Caco-2 (cell line): ENCODE data around the gene SOCS1. TPM values are rescaled to one million over a fixed set of nuclear protein-coding genes. Genes with fewer than 3 reads are reported as not detected.

Source experiments
- BruUV-seq: library from RNA; stranded (reverse); fragments of 400-500 nt; replicated peaks from 2 replicates; lab custom pipeline; 2021; lab: Mats Ljungman, UMichigan
- CTCF ChIA-PET: fragments of 300-600 bp; sonication (Branson Sonifier 250); formaldehyde crosslinking; loops from one replicate; lab custom pipeline; 2022; ENCODE audit warnings: antibody characterized with exemption; lab: Charles Lee
- POLR2A ChIA-PET: fragments of 300-600 bp; sonication (Branson Sonifier 250); formaldehyde crosslinking; loops from one replicate; lab custom pipeline; 2022; ENCODE audit warnings: antibody characterized with exemption; lab: Charles Lee
- DNase-seq, 2 experiments: peaks; one replicate each; pipeline versions ENCODE4 v3.0.0 to v3.0.0-alpha.2; 2020 to 2022
- H3K27me3 ChIP-seq: replicated peaks from 2 replicates; pipeline ENCODE4 v1.6.0; 2011; ENCODE audit warnings: low read length; ENCODE audit not compliant: control insufficient read depth, insufficient read depth
- H3K36me3 ChIP-seq: 2 replicates; pipeline ENCODE4 v1.5.1; 2011; ENCODE audit warnings: low read length; ENCODE audit not compliant: control insufficient read depth, insufficient read depth
- H3K4me1 ChIP-seq: fragments of 250-450 bp; sonication (Bioruptor Pico); 2 replicates; pipeline ENCODE4 v1.5.1; 2020; ENCODE audit warnings: mild to moderate bottlenecking
- H3K4me3 ChIP-seq: 2 replicates; pipeline ENCODE4 v1.5.1; 2011; ENCODE audit warnings: low read depth, mild to moderate bottlenecking, control low read depth, low read length
- H3K9me3 ChIP-seq: fragments of 250-450 bp; sonication (Bioruptor Pico); 2 replicates; pipeline ENCODE4 v1.5.1; 2020; ENCODE audit warnings: mild to moderate bottlenecking, moderate library complexity
- H3K27ac Mint-ChIP-seq: one replicate; pipeline ENCODE4 v1.8.0; 2022; ENCODE audit warnings: mixed read lengths; ENCODE audit not compliant: unreplicated experiment
- H3K27me3 Mint-ChIP-seq: one replicate; pipeline ENCODE4 v1.8.0; 2022; ENCODE audit warnings: mixed read lengths; ENCODE audit not compliant: insufficient read depth, unreplicated experiment
- H3K36me3 Mint-ChIP-seq: one replicate; pipeline ENCODE4 v1.8.0; 2022; ENCODE audit warnings: mild to moderate bottlenecking, mixed read lengths; ENCODE audit not compliant: insufficient read depth, unreplicated experiment
- H3K4me1 Mint-ChIP-seq: one replicate; pipeline ENCODE4 v1.8.0; 2022; ENCODE audit warnings: low read depth, mixed read lengths; ENCODE audit not compliant: unreplicated experiment
- H3K4me3 Mint-ChIP-seq: one replicate; pipeline ENCODE4 v1.8.0; 2022; ENCODE audit warnings: mild to moderate bottlenecking, moderate library complexity, mixed read lengths; ENCODE audit not compliant: unreplicated experiment
- H3K9me3 Mint-ChIP-seq: one replicate; pipeline ENCODE4 v1.8.0; 2022; ENCODE audit warnings: mixed read lengths; ENCODE audit not compliant: unreplicated experiment
- intact Hi-C: fragments of 100-400 bp; cut with micrococcal nuclease; formaldehyde crosslinking; loops from one replicate; pipeline ENCODE4 v1.10.0; 2022; ENCODE audit not compliant: unreplicated experiment
- total RNA-seq: library from RNA; stranded (reverse); gene quantifications from 2 replicates; pipeline ENCODE4 v1.2.3, GENCODE V29; 2022
- TF ChIP-seq, protein P1 (sequence below), 2 experiments: fragments of 200-600 bp in 1 of 2; IDR thresholded peaks; 1 replicate in 1 of 2; 2 replicates in 1 of 2; pipeline versions ENCODE4 v1.5.1 to v1.8.0; 2011 to 2022; ENCODE audit warnings: antibody characterized with exemption in 1 of 2, control low read depth in 1 of 2, inconsistent platforms in 1 of 2, low read depth in 1 of 2, low read length in 1 of 2, mild to moderate bottlenecking in 1 of 2, moderate library complexity in 1 of 2; ENCODE audit not compliant: insufficient read depth in 1 of 2, severe bottlenecking in 1 of 2, unreplicated experiment in 1 of 2

SOCS1 gene
- total RNA-seq, 1 experiment from 2014 or later = 13.2 TPM

DNA sequence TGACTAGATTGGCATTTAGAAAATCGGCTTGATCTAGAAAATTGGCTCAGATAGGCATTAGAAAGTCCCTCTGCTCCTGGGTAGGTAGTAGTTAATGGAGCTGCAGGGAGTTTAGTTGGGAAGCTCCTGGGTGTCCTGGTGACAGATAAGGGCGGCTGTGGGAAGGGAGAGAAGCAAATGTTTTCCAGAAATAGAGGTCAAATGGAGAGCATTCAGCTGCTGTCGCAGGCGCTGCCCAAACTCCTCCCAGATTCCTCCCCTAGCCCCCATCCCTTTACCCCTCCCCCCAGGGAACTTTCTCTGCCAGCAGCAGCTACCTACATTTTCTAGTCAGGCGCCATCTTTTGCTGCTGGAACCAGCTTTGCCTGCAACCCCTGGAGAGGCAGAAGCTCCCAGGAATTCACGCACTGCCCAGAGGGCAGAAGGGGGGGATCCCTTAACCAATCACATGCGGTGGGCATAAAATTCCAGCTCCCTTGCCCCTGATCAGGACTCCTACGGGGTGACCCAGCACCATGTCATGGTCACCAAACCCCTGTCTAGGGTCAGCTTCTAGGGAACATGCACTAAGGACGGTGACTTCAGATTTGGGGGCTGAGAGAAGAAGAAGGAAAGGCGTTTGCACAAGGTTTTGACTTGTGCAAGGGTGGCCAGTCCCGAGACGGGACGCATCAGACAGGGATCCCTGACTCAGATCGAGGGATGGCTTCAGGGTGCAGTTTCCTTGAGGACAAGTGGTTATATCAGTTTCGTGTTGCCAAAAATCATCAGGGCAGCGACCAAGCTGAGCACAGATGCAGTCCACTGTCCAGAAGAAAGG lies 43.8 kb downstream of the SOCS1 start:
- ChIA-PET POLR2A (no interaction called here), CTCF (no interaction called here)
- Mint-ChIP-seq H3K4me1 (no peaks in the 10 kb centered on the region), H3K27ac (no peak overlapping the region), H3K9me3 (no peaks in the 10 kb centered on the region), H3K36me3 (peaks cover 5% of the 10 kb centered on the region), H3K27me3 (no peaks in the 10 kb centered on the region), H3K4me3 (no peak overlapping the region)
- no peaks in the 10 kb centered on the region for H3K36me3 ChIP-seq
- no TSS peak for BruUV-seq
- no peak overlapping the region for H3K4me3 ChIP-seq
- no peaks in the 10 kb centered on the region for H3K9me3 ChIP-seq
- H3K4me1 ChIP-seq = no peaks in the 10 kb centered on the region
- TF ChIP-seq, protein P1, sequence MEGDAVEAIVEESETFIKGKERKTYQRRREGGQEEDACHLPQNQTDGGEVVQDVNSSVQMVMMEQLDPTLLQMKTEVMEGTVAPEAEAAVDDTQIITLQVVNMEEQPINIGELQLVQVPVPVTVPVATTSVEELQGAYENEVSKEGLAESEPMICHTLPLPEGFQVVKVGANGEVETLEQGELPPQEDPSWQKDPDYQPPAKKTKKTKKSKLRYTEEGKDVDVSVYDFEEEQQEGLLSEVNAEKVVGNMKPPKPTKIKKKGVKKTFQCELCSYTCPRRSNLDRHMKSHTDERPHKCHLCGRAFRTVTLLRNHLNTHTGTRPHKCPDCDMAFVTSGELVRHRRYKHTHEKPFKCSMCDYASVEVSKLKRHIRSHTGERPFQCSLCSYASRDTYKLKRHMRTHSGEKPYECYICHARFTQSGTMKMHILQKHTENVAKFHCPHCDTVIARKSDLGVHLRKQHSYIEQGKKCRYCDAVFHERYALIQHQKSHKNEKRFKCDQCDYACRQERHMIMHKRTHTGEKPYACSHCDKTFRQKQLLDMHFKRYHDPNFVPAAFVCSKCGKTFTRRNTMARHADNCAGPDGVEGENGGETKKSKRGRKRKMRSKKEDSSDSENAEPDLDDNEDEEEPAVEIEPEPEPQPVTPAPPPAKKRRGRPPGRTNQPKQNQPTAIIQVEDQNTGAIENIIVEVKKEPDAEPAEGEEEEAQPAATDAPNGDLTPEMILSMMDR (IDR thresholded peaks at IDR 0.05; ENCODE audit: insufficient read depth in 1 of 2, low read depth in 1 of 2, low read length in 1 of 2, severe bottlenecking in 1 of 2, unreplicated experiment in 1 of 2) = no peak
- intact Hi-C loops = no loop called here
- H3K27me3 ChIP-seq = no peaks in the 10 kb centered on the region
- DNase-seq = no peak

DNA sequence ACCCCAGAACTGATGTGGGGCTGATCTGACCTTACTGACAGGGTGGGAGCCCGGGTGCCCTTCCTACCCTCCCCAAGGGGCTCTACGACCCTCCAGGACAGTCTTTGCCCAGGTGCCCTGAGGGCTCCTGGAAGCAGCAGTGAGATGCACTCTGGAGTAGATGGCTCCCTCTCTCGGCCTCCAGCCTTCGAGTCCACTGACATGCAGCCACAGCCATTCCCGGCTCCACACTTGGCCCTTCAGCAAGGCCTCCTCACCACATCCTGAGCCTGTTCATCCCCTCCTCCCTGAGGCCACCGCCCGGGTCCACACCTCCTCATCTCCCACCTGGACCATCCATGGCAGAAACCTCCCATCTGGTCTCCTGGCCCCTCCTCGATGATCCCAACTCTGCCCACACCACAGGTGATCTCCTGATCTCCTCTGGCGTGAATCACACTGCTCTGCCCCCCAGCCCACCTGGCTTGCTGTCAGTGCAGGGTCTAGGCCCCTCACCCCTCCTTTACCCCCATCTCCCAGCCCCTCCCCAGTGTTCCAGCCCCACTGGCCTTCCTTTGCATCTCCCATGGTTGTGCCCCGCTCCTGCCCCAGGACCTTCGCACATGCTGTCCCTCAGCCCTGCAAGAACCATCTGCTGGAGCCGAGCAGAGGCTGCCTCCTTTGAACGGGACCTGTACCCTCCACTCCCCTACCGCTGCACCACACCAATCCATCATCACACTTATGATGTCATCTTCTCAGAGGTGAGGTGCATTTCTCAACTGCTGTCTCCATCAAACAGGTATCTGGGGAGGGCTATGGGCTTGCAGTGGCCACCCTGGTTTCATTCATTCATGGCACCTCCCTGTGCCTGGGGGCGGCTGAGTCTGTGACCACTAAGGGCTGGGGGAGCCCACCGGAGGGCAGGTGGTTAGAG lies 44.7 kb downstream of the SOCS1 start:
- intact Hi-C loops = no loop called here
- Histone ChIP-seq H3K4me1 (no peaks in the 10 kb centered on the region), H3K4me3 (no peak overlapping the region), H3K36me3 (no peaks in the 10 kb centered on the region), H3K9me3 (no peaks in the 10 kb centered on the region), H3K27me3 (no peaks in the 10 kb centered on the region)
- H3K4me1 Mint-ChIP-seq = no peaks in the 10 kb centered on the region
- no peak overlapping the region for H3K27ac Mint-ChIP-seq
- H3K4me3 Mint-ChIP-seq = no peak overlapping the region
- ChIA-PET CTCF (no interaction called here), POLR2A (no interaction called here)
- no peaks in the 10 kb centered on the region for H3K27me3 Mint-ChIP-seq
- peaks cover 5% of the 10 kb centered on the region for H3K36me3 Mint-ChIP-seq
- no TSS peak for BruUV-seq
- no peaks in the 10 kb centered on the region for H3K9me3 Mint-ChIP-seq
- DNase-seq = no peak
- TF ChIP-seq, protein P1 (IDR thresholded peaks at IDR 0.05; ENCODE audit: insufficient read depth in 1 of 2, low read depth in 1 of 2, low read length in 1 of 2, severe bottlenecking in 1 of 2, unreplicated experiment in 1 of 2) = no peak

DNA sequence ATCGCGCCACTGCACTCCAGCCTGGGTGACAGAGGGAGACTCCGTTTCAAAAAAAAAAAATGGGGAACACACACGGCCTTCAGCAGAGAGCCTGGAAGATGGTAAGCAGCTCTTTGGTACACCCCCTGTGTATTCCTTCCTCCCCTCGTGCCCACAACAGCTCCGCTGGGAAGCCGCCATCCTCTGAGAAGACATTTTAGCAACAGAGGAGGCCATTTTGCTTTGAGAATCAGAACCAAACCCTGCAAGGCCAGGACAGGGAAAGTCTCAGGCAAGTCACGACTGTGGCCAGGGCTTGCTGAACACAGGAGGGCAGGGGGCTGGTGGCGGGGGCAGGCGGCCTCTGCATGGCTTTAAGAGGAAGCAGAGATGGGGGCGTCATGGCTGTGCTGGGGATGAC lies 45.7 kb downstream of the SOCS1 start:
- BruUV-seq = no TSS peak
- Histone ChIP-seq H3K4me3 (no peak overlapping the region), H3K9me3 (no peaks in the 10 kb centered on the region), H3K36me3 (no peaks in the 10 kb centered on the region), H3K4me1 (no peaks in the 10 kb centered on the region), H3K27me3 (no peaks in the 10 kb centered on the region)
- no peak overlapping the region for H3K27ac Mint-ChIP-seq
- ChIA-PET CTCF (no interaction called here), POLR2A (no interaction called here)
- TF ChIP-seq, protein P1 (IDR thresholded peaks at IDR 0.05; ENCODE audit: insufficient read depth in 1 of 2, low read depth in 1 of 2, low read length in 1 of 2, severe bottlenecking in 1 of 2, unreplicated experiment in 1 of 2) = no peak
- intact Hi-C loops = no loop called here
- H3K27me3 Mint-ChIP-seq = no peaks in the 10 kb centered on the region
- no peak overlapping the region for H3K4me3 Mint-ChIP-seq
- DNase-seq = no peak
- peaks cover 5% of the 10 kb centered on the region for H3K36me3 Mint-ChIP-seq
- no peaks in the 10 kb centered on the region for H3K9me3 Mint-ChIP-seq
- H3K4me1 Mint-ChIP-seq = no peaks in the 10 kb centered on the region
